ENCODE data around the gene NOL4L.

- TF ChIP-seq CREB1 (CRISPR knock-in tag; IDR thresholded peaks at IDR 0.05; ENCODE audit: low read depth) (no peak), EZH2 (IDR thresholded peaks at IDR 0.05; ENCODE audit: low read depth, unreplicated experiment) (no peak), CTCF (conservative IDR thresholded peaks at IDR 0.05; ENCODE audit: low read depth in 2 of 2) (no peak), ETS1 (IDR thresholded peaks at IDR 0.05) (no peak), REST (IDR thresholded peaks at IDR 0.05; ENCODE audit: unreplicated experiment) (no peak), EZH2phosphoT487 (IDR thresholded peaks at IDR 0.05; ENCODE audit: unreplicated experiment) (no peak), POLR2AphosphoS5 (IDR thresholded peaks at IDR 0.05; ENCODE audit: low read depth) (no peak), JUNB (IDR thresholded peaks at IDR 0.05; ENCODE audit: unreplicated experiment) (no peak)
Observed at GRCh38 chr20:32596681-32597252, 11.6 kb upstream of the NOL4L start.

All from GM23338 (cell line).